GM18505 (cell line): Measurements from ENCODE around the gene B4GALNT3.
"Not testable (repeated sequence)": the region's sequence is repeated elsewhere in the genome, so short reads cannot be mapped to it uniquely, and the experiment has no call there.

ENCODE experiments used
- ATAC-seq: cut with Tn5 transposase; IDR thresholded peaks from one replicate; pipeline ENCODE4 v1.9.1; 2021; ENCODE audit not compliant: unreplicated experiment
- POLR2A ChIP-seq: IDR thresholded peaks from 4 replicates; pipeline ENCODE4 v1.6.1; 2011; ENCODE audit warnings: borderline replicate concordance; ENCODE audit not compliant: insufficient read depth, insufficient read length; ENCODE audit errors: extremely low read depth

The B4GALNT3 gene

DNA sequence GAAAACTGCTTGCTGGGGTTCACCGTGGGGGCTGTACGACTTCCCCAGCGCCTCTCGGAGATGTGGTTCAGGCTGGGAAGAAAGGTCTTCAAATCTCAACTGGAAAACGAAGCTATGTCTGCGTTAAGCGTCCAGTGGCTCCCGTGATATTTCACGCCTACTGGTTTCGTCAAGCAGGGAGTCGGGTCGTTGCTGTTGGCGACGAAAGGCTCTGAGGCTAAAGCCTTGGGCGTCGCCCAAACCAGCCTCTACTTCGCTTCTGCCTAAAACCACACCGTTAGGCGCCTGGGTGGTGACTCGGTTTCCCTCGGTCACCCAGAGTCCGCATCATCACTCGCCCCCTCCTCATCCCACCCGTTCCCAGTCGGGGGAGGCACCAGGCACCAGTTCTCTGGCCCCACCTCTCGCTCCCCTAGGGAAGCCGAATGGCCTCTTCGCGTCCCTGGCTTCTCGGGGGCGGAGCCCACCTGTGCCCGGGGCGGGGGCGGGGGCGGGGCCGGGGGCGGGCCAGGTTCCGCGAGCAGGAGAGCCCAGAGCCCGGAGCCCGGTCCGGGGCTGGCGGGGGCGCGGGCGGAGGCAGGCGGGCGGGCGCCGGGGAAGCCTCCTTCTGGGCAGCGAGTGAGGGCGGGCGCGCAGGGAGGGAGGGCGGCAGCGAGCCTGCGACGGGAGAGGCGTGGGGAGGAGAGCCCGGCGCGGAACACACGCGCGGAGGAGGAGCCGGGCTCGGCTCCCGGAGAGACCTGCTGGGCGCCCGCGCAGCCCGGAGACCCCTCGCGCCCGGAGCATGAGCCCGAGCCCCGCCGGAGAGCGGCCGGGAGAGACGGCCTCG lies at the start of gene B4GALNT3:
Gene B4GALNT3 (plus strand): TSS at position 510 of the 829 bp plus-strand sequence. CDS start 438 bp downstream, outside the sequence.
- no peak for ATAC-seq
- TF ChIP-seq POLR2A: no peak

DNA sequence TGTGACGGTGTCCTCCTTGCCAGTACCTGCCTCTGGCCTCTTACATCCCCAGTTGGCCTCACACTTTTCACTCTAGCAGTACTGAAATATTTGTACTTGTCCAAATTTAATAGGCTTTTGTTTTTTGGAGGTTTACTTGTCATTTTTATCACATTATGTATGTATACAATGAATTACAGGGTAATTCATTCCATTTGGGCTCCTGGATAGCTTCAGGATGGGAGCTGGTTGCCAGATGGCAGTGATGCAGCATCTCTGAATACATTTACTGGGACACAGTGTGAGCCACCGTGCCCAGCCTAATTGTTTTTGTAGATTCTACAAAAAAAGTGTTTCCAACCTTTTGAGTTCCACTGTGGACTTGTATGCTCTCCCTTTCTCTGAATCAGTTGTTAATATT lies 44.9 kb upstream of the B4GALNT3 start:
- ATAC-seq: no peak
- TF ChIP-seq POLR2A: no peak

DNA sequence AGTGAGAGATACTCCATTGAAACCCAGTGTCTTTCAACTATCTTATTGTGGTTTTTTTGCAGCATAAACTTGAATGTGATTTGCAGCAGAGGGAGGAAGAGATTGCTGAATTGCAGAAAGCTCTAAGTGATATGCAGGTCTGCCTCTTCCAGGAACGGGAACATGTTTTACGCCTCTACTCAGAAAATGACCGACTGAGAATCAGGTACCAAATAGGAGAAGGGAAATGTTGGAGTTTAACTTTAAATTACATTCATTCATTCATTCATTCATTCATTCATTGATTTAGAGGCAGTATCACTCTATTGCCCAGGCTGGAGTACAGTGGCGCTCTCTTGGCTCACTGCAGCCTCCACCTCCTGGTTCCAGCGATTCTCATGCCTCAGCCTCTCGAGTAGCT lies 41.3 kb upstream of the B4GALNT3 start:
- no peak for TF ChIP-seq POLR2A
- ATAC-seq: no peak

DNA sequence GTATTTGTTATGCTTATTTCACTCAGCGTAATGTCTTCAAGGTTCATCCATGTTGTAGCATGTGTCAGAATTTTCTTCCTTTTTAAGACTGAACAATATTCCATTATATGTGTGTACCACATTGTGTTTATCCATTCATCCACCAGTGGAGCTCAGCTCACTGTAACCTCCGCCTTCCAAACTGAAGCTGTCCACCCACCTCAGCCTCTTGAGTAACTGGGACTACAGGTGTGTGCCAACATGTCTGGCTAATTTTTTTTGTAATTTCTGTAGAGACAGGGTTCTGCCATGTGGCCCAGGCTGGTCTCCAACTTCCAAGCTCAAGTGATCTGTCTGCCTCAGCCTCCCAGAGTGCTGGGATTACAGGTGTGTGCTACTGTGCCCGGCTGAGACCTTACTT lies 37.2 kb upstream of the B4GALNT3 start:
- TF ChIP-seq POLR2A: no peak
- ATAC-seq: no peak

DNA sequence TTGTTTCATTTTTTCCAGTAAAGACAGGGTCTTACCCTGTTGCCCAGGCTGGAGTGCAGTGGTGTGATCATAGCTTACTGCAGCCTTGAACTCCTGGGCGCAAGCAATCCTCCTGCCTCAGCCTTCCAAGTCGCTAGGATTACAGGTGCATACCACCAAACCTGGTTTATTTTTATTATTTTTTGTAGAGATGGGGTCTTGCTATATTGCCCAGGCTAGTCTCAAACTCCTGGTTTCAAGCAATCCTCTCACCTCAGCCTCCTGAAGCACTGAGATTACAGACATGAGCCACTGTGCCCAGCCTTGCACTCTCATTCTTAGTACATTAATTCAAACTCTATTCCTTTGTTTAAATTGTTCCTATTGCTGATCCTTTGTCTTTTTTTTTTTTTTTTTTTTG lies 24.0 kb upstream of the B4GALNT3 start:
- not testable (repeated sequence) for ATAC-seq

DNA sequence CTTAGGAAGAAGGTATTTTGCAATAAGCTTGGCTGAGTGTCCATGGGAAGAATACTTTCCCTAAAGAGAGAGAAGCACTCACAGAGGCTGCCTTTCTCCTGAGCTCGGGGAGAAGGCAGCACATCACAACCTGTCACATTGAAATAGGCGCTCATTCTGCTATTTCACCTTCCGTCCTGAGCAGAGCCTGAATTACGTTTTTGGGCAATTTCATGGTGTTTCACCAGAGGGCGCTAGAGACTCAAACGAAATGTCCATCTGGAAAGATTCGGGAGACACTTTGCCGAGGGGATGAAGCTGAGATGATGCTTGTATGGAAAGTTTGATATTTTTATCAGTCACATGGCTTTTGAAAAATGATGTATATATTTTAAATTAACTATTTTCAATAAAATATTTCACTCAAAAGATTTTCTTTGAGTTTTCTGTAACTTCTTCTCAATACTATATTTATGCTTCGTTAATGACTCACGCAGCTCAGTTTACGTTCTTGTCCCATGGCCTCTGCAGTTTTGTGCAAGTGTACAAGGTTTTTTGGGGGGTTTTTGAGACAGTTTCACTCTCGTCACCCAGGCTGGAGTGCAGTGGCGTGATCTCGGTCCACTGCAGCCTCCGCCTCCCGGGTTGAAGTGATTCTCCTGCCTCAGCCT lies 17.4 kb upstream of the B4GALNT3 start:
- no peak for TF ChIP-seq POLR2A
- ATAC-seq: no peak

DNA sequence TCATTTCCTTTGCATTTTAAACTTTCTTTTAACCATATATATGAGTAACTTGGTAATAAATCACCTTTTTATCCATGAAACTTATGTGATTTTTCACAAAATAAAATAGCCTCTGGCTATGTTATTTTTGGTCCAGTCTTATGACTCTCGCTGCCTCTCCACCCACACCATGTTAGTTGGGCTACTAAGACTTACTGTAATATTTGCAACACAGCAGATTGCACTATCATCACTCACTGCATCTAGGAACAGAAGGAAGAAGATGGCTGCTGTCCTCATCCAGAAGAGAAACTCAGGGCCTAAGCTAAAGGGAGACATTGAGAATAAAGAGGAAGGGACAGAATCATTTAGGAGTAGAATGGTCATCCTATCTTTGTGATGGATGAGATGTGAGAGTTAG lies 12.6 kb upstream of the B4GALNT3 start:
- no peak for ATAC-seq

DNA sequence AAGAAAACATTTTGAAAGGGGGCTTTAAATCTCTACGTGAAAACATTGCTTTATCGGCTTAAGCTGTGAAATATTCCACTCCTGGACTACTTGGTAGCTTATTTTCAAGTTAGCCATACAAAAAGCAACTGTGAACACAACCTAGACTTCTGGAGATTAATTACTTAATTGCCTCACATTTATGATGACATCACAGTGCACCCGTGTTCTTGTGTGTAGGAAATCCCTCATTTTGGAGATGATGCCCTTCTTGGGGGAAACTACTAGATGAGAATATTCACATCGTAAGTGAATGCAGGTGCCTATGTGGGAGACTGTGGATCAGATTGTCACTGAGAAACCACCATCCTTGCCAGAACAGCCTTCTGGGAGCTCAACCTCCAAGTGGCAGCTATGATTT lies 10.5 kb upstream of the B4GALNT3 start:
- no peak for ATAC-seq
- no peak for TF ChIP-seq POLR2A

More for the DNA sequence above, 12.6 kb upstream of the B4GALNT3 start:
- TF ChIP-seq POLR2A: no peak

GRCh38 chr12:450438-450837 lies 9.3 kb upstream of the B4GALNT3 start:
- ATAC-seq: no peak
- TF ChIP-seq POLR2A: no peak

DNA sequence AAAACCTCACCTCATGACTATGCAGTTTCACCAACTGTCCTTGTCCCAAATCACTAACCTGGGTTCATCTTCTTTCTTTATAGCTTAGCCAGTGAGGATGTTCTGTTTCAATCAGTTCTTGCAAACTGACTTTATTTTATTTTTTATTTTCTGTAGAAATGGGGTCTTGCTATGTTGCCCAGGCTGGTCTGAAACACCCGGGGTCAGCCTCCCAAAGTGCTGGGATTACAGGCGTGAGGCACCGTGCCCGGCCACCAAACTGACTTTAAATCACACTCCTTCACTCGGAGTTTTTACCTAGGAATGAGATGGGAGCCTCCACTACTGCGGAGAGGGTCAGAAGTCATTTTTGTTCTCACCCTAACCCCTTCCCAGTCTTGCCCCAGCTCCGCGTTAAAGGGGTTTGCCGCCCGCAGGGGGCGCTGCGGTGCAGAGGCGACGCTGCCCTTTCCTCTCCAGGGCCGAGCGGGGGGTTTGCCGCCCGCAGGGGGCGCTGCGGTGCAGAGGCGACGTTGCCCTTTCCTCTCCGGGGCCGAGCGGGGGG lies 7.0 kb upstream of the B4GALNT3 start:
- no peak for TF ChIP-seq POLR2A
- no peak for ATAC-seq

DNA sequence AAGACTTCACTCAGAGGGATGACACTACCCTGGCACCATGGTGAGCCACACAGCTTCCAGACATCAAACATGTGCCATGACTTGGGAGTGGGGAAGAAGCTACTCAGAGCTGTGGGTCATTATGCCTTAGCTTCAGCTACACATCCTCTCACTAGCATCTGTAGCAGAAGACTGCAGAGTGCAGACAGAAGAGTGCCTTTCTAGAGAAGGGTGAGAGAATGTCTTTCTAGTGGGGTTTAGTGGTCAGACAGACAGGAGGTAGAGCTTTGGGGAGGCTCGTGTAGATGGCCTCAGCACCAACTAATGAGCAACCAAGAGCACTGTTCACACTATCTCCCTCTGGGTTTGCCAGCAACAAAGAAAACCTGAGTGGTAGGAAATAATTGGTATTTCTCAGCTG lies 4.9 kb upstream of the B4GALNT3 start:
- no peak for TF ChIP-seq POLR2A
- ATAC-seq: no peak

DNA sequence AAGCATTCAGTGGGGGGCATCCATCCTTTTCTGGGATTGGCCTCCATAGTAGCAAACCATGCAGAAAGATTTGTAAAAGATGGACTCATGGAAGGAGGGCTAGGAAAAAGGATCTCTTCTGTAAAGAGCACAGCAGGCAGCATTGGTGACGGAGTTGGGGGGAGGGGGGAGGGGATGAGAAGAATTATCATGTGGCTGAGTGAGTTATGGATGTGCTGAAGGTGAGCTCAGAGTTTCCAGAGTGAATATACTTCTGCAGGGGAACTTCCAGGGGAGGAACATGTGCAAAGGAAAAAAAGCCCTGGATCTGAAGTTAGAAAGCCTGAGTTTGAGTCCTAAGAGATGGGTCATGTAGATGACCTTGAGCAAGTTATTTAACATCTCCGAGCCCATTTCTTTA lies 3.9 kb upstream of the B4GALNT3 start:
- TF ChIP-seq POLR2A: no peak
- no peak for ATAC-seq

GRCh38 chr12:457676-458075 lies 2.1 kb upstream of the B4GALNT3 start:
- no peak for TF ChIP-seq POLR2A
- no peak for ATAC-seq

DNA sequence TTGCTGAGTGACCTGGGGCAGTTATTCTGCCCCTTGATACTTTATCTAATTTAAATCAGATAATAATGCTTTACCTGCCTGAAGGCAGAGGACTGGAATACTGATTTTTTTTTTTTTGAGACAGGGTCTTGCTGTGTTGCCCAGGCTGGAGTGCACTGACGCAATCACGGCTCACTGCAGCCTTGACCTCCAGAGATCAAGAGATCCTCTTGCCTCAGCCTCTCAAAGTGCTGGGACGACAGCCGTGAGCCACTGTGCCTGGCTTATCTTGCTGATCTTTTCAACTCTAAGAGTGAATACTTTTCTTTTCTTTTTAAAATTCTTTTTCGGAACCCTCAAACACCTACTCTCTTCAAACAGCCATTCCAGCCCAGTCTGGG lies 699 bp upstream of the B4GALNT3 start:
- TF ChIP-seq POLR2A: no peak
- ATAC-seq: no peak

- no peak for ATAC-seq
- TF ChIP-seq POLR2A: no peak
Observed at GRCh38 chr12:460261-461230, 807 bp downstream of the B4GALNT3 start.
